Transverse colon (tissue), 3 donors: ENCODE results near the gene RAP1GDS1.

Source experiments
- CTCF ChIP-seq, 5 experiments: fragments of 200-600 bp in 3 of 5; fragments of 450-650 bp in 2 of 5; sonication (generic) in 3 of 5; IDR thresholded peaks; 1 replicate in 2 of 5; 2 replicates in 3 of 5; pipeline ENCODE4 v1.5.1; 2016 to 2017; ENCODE audit warnings: antibody characterized with exemption in 5 of 5, inconsistent platforms in 3 of 5, mild to moderate bottlenecking in 2 of 5, moderate library complexity in 1 of 5
- POLR2A ChIP-seq: fragments of 450-650 bp; IDR thresholded peaks from one replicate; pipeline ENCODE4 v1.6.1; 2016; ENCODE audit warnings: antibody characterized with exemption, mild to moderate bottlenecking, moderate library complexity

GRCh38 chr4:98327694-98328093 is 66.5 kb downstream of the RAP1GDS1 start:
- TF ChIP-seq CTCF (IDR thresholded peaks at IDR 0.05) (no peak), POLR2A (no peak)
